Activated CD4-positive, CD25-positive, alpha-beta regulatory T cell treated with anti-CD3 and anti-CD28 coated beads, Interleukin-2, amount 50 U/mL, for 24 hours (primary cell): ENCODE results near the gene PSMC1.
"Not testable (repeated sequence)": the region's sequence is repeated elsewhere in the genome, so short reads cannot be mapped to it uniquely, and the experiment has no call there.

Experiments
- ATAC-seq, 2 donors: fragments of 150-1000 bp; cut with Tn5 transposase; one replicate each; pipeline ENCODE4 v1.10.0; 2021; ENCODE audit warnings: mild to moderate bottlenecking in 1 of 2, moderate library complexity in 1 of 2

Gene PSMC1

GRCh38 chr14:90256354-90257131, at the start of gene PSMC1:
TSS of gene PSMC1 (plus strand) at chr14:90256553. CDS start at chr14:90256598, 45 bp downstream.
- ATAC-seq = peak; percentile 97 to 98

- no peak for ATAC-seq
Measured at GRCh38 chr14:90213099-90213748, 43.1 kb upstream of the PSMC1 start.

GRCh38 chr14:90228478-90228877, 27.9 kb upstream of the PSMC1 start:
- no peak for ATAC-seq

DNA sequence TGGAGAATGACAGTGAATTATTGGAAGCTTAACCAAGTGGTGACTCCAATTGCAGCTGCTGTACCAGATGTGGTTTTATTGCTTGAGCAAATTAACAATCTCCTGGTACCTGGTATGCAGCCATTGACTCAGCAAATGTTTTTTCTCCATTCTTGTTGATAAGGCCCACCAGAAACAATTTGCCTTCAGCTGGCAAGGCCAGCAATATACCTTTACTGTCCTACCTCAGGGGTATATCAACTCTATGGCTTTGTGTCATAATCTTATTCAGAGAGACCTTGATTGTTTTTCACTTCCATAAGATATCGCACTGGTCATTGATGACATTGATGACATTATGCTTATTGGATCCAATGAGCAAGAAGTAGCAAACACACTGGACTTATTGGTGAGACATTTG, 26.4 kb upstream of the PSMC1 start:
- not testable (repeated sequence) for ATAC-seq

- ATAC-seq = peak in 1 of 2 donors; percentile 62
Measured at GRCh38 chr14:90235179-90235976, 21.0 kb upstream of the PSMC1 start.

DNA sequence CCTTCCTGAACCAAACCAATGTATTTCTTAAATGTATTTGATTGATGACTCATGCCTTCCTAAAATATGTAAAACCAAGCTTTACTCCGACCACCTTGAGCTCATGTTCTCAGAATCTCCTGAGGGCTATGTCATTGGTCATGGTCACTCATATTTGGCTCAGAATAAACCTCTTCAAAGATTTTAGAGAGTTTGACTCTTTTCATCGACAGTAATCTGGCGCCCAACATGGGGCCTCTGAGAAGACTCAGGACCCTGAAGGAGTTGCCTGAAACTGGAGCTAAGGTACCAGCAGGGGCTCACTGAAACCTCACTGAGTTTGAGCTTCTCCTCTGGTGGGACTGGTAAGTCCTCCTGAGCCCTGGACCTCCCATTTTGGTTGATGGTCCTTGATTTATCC, 17.2 kb upstream of the PSMC1 start:
- ATAC-seq = no peak

GRCh38 chr14:90242444-90242843, 13.9 kb upstream of the PSMC1 start:
- ATAC-seq = no peak

- no peak for ATAC-seq
Measured at GRCh38 chr14:90246936-90247335, 9.4 kb upstream of the PSMC1 start.

DNA sequence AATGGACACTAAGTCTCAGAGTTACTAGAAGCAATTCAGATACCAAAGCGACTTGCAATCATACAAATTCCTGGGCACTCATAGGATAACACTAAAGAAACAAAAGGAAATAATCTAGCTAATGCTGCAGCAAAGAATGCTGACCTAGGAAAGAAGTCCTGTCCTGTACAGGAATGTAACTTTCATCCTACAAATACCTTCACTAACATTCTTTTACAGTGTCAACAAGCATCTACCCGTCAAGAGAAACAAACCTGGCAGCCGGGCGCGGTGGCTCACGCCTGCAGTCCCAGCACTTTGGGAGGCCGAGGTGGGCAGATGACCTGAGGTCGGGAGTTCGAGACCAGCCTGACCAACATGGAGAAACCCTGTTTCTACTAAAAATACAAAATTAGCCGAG, 8.9 kb upstream of the PSMC1 start:
- ATAC-seq = not testable (repeated sequence)

GRCh38 chr14:90248594-90248993, 7.8 kb upstream of the PSMC1 start:
- ATAC-seq = no peak

DNA sequence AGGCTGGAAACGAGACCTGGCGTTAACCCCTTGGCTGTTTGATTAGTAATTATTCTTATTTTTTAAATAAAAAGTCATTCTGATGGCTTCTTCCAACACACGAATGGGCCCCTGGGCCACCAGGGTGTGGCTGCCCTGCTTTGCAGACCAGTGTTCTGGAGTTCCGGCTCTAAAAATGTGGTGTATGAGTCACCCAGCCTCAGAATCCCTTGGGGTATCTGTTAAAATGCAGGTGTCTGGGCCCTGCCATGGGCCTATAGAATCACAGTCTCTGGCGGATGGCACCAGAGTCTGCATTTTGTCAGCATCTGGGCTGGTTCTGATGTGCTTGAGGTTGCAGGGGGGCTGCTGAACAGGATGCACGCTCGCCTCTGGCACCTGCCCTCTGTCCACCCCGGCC, 2.5 kb upstream of the PSMC1 start:
- ATAC-seq = no peak

DNA sequence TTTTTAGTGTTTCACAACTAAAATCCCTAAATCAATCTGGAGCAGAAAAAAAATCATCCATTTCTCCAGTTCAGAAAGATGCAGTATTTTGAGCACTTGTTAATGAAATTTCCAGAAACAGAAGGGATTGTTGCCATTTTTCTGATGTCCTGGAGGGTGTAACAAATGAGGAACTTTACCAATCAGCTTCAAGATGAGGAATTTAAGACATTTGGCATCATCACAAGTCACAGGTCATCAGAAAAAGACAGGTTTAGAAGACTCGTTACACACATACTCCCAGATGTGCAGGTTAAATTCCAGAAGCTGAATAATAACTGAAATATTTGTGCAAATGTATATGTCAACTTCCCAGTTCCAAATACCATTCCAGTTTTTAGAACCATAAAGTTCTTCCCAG, 482 bp upstream of the PSMC1 start:
- no peak for ATAC-seq

GRCh38 chr14:90263748-90264449, 7.5 kb downstream of the PSMC1 start:
- ATAC-seq = peak; percentile 84 to 88

- ATAC-seq = no peak
Measured at GRCh38 chr14:90266441-90267154, 10.2 kb downstream of the PSMC1 start.

- ATAC-seq = no peak
Measured at GRCh38 chr14:90268420-90268819, 12.1 kb downstream of the PSMC1 start.

DNA sequence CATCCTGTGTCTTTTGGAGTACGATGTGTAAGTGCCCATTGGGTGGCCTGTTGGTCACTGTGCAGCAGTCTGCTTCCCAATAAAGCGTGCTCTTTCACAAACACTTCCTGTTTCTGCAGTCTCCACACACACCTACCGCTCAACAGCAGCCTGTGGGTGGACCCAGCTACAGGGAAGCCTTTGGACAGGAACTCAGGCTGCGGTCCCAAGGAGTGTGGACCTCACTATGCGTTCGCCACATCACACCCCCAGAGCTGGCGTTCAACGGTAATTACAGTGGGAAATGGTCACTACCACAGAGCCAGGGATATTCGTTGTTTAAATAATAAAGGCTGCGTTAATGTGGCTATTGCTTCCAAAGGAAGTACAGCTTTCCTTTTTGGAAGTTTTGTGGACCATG, 16.2 kb downstream of the PSMC1 start:
- no peak for ATAC-seq

- no peak for ATAC-seq
Measured at GRCh38 chr14:90273532-90273931, 17.2 kb downstream of the PSMC1 start.

DNA sequence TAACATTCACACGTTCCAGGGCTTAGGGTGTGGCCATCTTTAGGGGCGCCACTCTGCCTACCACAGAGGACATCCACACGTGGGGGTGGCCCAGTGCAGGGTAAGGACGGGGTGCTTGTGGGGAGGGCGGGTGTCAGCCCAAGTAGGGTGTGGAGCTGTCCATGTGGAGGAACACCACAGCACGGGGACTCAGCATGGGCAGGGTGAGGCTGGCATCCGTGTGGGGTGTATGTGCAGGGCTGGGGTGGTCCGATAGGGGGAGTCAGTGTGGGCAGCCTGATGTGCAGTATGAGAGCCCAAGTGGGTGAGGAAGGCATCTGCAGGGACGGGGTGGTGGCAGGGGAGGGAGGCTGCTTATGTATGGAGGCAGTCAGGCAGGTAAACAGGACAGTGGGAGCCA, 17.7 kb downstream of the PSMC1 start:
- peak; percentile 11 to 24 for ATAC-seq

DNA sequence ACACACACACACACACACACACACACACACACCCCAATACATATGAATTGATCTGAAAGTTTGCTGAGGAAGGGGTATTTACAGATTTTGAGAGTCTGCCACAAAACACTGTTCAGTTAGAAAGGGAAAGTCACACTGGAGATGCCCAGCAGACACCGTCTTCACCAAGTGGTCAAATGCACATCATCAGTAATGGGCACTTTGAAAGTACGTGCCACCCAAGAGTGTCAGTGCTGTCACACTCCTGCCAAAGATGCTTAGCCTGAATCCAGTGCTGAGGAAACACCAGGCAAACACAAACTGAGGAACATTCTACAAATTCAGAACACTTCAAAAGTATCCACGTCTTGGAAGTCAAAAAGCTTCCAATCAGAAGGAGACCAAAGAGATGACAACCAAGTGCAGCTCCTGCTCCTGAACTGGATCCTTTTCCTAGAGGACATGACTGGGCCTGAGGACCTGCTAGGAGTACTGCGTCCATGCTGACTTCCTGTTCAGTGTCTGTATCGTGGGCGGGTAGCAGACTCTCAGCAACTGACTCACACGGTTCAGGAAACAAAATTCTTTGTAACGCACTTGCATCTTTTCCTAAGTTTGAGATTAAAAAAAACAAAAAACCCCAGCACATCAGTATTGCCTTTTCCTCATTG, 18.6 kb downstream of the PSMC1 start:
- ATAC-seq = peak; percentile 63 to 64

DNA sequence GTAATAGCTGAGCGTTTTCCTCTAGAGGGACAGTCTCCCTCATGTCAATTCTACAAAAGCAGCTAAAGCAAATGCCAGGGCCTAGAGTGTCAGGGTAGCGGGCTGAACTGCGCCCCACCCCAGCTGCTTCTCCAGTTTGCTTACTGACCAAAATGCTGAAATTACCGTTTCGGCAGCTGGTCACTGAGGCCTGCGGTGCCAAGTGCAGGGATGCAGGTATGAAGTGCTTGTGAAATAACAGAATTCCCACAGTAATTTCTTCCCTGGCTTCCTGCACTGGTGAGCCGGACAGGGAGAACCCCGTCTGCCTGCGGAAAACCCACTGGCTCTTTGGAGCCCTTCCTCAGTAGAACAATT, 19.1 kb downstream of the PSMC1 start:
- ATAC-seq = peak in 1 of 2 donors; percentile 14

DNA sequence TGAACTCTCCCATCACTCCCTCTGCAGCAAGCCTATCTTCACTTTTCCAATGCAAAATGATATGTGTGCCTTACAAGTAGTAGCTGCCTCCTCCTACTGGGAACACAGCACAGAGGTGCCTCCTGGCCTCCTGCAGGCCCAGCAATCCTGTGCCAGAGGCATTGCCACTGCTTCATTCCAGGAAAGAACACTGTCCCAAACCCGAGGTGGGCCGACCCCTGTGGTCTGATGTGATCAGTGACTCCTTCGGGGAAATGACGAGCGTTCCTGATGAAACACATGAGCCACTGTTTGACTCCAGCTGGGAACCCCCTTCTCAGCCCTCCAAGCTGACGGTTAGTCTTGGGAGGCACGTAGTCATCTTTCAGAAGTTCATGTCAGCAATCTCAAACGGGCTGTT, 19.5 kb downstream of the PSMC1 start:
- ATAC-seq = peak; percentile 28 to 29
